ENCODE results near the gene SLC19A2. TPM values are rescaled to one million over a fixed set of nuclear protein-coding genes. Genes with fewer than 3 reads are reported as not detected.

Gene SLC19A2
- total and polyA plus RNA-seq, 2 donors (not counting 1 experiment from before 2014, with no cell fraction given): 5.2 to 8.9 TPM

DNA sequence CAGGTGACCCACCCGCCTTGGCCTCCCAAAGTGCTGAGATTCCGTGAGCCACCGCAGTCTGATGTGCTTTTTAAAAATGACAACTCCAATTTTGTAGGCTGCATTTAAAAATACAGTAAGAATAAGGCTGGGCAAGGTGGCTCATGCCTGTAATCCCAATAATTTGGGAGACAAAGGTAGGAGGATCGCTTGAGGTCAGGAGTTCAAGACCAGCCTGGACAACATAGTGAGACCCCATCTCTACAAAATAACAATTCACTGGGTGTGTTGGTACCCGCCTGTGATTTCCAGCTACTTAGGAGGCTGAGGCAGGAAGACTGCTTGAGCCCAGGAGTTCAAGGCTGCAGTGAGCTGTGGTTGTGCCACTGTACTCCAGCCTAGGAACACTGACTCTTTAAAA lies 23.4 kb downstream of the SLC19A2 start:
- H3K27me3 ChIP-seq (ENCODE audit: control insufficient read depth, insufficient read depth, low read length): no peaks in the 10 kb centered on the region
- no peaks in the 10 kb centered on the region for H4K20me1 ChIP-seq (ENCODE audit: control insufficient read depth, extremely low read depth, insufficient read depth, low read length)
- no peak for TF ChIP-seq EZH2 (IDR thresholded peaks at IDR 0.05; ENCODE audit: low read length, missing control alignments)
- TF ChIP-seq, protein P1, sequence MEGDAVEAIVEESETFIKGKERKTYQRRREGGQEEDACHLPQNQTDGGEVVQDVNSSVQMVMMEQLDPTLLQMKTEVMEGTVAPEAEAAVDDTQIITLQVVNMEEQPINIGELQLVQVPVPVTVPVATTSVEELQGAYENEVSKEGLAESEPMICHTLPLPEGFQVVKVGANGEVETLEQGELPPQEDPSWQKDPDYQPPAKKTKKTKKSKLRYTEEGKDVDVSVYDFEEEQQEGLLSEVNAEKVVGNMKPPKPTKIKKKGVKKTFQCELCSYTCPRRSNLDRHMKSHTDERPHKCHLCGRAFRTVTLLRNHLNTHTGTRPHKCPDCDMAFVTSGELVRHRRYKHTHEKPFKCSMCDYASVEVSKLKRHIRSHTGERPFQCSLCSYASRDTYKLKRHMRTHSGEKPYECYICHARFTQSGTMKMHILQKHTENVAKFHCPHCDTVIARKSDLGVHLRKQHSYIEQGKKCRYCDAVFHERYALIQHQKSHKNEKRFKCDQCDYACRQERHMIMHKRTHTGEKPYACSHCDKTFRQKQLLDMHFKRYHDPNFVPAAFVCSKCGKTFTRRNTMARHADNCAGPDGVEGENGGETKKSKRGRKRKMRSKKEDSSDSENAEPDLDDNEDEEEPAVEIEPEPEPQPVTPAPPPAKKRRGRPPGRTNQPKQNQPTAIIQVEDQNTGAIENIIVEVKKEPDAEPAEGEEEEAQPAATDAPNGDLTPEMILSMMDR (conservative IDR thresholded peaks at IDR 0.05 in 1 of 2, IDR thresholded peaks at IDR 0.05 in 1 of 2; ENCODE audit: low read depth in 1 of 2, low read length in 2 of 2): no peak
- no peak overlapping the region for H2AFZ ChIP-seq (ENCODE audit: low read length)
- no peak overlapping the region for H3K4me3 ChIP-seq (replicated peaks in 1 of 4; ENCODE audit: control extremely low read depth in 1 of 4, insufficient read depth in 1 of 4, low read depth in 3 of 4, low read length in 4 of 4)
- no peak overlapping the region for H3K9ac ChIP-seq (ENCODE audit: insufficient read depth, low read length)
- H3K9me3 ChIP-seq (ENCODE audit: control insufficient read depth, insufficient read depth, low read depth, low read length): no peaks in the 10 kb centered on the region
- no peak overlapping the region for H3K27ac ChIP-seq (ENCODE audit: insufficient read depth, low read length)
- no peak for DNase-seq (ENCODE audit: low read depth in 2 of 2)
- H3K4me1 ChIP-seq (ENCODE audit: control insufficient read depth, extremely low read depth, insufficient read depth, low read length): peaks cover 4% of the 10 kb centered on the region
- no peak overlapping the region for H3K4me2 ChIP-seq (ENCODE audit: extremely low read depth, insufficient read depth, low read length)
- no peaks in the 10 kb centered on the region for H3K36me3 ChIP-seq (ENCODE audit: control insufficient read depth, insufficient read depth, low read length)
- no peaks in the 10 kb centered on the region for H3K79me2 ChIP-seq (ENCODE audit: control insufficient read depth, insufficient read depth, low read length)

DNA sequence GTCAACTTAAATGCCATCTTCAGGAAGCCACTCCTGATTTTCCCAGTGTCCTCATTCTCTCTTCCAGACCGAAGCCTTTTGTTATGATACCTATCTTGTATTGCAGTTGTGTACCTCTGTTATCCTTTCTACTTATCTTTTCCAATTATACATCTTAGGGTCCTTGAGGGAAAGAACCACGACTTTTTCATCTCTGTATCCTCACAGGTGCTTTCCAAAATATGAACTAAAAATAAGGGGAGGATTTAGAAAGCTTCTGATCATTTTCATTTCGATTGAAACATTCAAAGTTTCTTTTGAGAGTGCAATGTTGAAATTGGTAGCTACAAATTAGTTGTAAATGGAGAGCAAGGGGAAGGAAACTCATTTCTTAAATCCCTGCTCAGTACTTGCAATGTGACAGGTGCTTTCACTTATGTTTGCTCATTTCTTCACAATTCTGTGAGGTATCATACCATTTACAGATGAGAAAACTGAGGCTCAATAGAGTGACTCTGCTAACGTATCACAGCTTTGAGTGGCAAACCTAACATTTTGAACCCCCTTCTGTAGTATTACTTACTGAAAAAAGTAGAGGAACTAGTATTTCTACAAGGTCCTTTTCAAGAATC lies 24.2 kb downstream of the SLC19A2 start:
- Histone ChIP-seq H3K27ac (ENCODE audit: insufficient read depth, low read length) (no peak overlapping the region), H3K4me1 (ENCODE audit: control insufficient read depth, extremely low read depth, insufficient read depth, low read length) (peaks cover 4% of the 10 kb centered on the region), H3K4me3 (replicated peaks in 1 of 4; ENCODE audit: control extremely low read depth in 1 of 4, insufficient read depth in 1 of 4, low read depth in 3 of 4, low read length in 4 of 4) (no peak overlapping the region), H3K9ac (ENCODE audit: insufficient read depth, low read length) (no peak overlapping the region), H3K27me3 (ENCODE audit: control insufficient read depth, insufficient read depth, low read length) (no peaks in the 10 kb centered on the region), H3K9me3 (ENCODE audit: control insufficient read depth, insufficient read depth, low read depth, low read length) (no peaks in the 10 kb centered on the region), H3K79me2 (ENCODE audit: control insufficient read depth, insufficient read depth, low read length) (no peaks in the 10 kb centered on the region), H3K36me3 (ENCODE audit: control insufficient read depth, insufficient read depth, low read length) (no peaks in the 10 kb centered on the region), H3K4me2 (ENCODE audit: extremely low read depth, insufficient read depth, low read length) (no peak overlapping the region), H4K20me1 (ENCODE audit: control insufficient read depth, extremely low read depth, insufficient read depth, low read length) (no peaks in the 10 kb centered on the region), H2AFZ (ENCODE audit: low read length) (no peak overlapping the region)
- DNase-seq (ENCODE audit: low read depth in 2 of 2): no peak
- TF ChIP-seq, protein P1 (conservative IDR thresholded peaks at IDR 0.05 in 1 of 2, IDR thresholded peaks at IDR 0.05 in 1 of 2; ENCODE audit: low read depth in 1 of 2, low read length in 2 of 2): no peak
- no peak for TF ChIP-seq EZH2 (IDR thresholded peaks at IDR 0.05; ENCODE audit: low read length, missing control alignments)

DNA sequence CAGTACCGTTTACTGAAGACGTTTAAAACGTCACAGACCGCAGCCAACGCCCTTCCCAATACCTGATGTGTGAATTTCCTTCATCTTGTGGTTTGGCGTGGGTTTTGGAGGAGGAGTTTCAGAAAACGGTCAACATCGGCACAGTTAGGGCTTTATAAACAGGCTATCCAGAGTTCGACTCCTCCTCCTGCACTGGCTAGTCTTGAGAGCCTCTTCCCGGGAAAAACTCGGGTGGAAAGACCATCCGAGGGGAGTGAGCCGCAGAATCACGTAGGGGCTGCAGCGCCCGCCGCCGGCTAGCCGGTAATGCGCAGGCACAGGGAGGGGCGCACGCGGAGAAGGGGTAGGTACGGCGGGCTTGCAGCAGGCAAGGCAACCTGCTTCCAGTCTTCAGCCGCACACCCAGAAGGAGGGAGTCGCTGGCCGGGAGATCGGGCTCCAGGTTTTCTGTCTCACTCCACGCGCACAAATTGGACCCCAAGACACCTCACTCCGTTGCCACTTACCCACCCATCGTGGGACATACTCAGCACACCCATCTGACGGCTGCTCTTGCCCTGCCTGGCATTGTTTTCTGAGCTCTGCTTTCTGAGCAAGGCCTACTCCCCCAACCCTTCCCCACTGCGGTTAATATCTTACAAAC lies 25.4 kb downstream of the SLC19A2 start:
- H3K4me2 ChIP-seq (ENCODE audit: extremely low read depth, insufficient read depth, low read length): peak overlapping the region; percentile 90

More for the DNA sequence above, 25.4 kb downstream of the SLC19A2 start:
- Histone ChIP-seq H3K27ac (ENCODE audit: insufficient read depth, low read length) (no peak overlapping the region), H3K4me3 (replicated peaks in 1 of 4; ENCODE audit: control extremely low read depth in 1 of 4, insufficient read depth in 1 of 4, low read depth in 3 of 4, low read length in 4 of 4) (peak overlapping the region; percentile 22 to 53 (median 40)), H3K36me3 (ENCODE audit: control insufficient read depth, insufficient read depth, low read length) (no peaks in the 10 kb centered on the region), H2AFZ (ENCODE audit: low read length) (peak overlapping the region; percentile 66), H3K9ac (ENCODE audit: insufficient read depth, low read length) (no peak overlapping the region), H3K27me3 (ENCODE audit: control insufficient read depth, insufficient read depth, low read length) (no peaks in the 10 kb centered on the region), H3K9me3 (ENCODE audit: control insufficient read depth, insufficient read depth, low read depth, low read length) (no peaks in the 10 kb centered on the region), H4K20me1 (ENCODE audit: control insufficient read depth, extremely low read depth, insufficient read depth, low read length) (no peaks in the 10 kb centered on the region), H3K4me1 (ENCODE audit: control insufficient read depth, extremely low read depth, insufficient read depth, low read length) (peaks cover 4% of the 10 kb centered on the region), H3K79me2 (ENCODE audit: control insufficient read depth, insufficient read depth, low read length) (no peaks in the 10 kb centered on the region)
- no peak for TF ChIP-seq EZH2 (IDR thresholded peaks at IDR 0.05; ENCODE audit: low read length, missing control alignments)
- TF ChIP-seq, protein P1 (conservative IDR thresholded peaks at IDR 0.05 in 1 of 2, IDR thresholded peaks at IDR 0.05 in 1 of 2; ENCODE audit: low read depth in 1 of 2, low read length in 2 of 2): no peak
- DNase-seq (ENCODE audit: low read depth in 2 of 2): peak; percentile 43 to 80
